ENCODE measurements around the gene PARVB.
"Not testable (repeated sequence)": the region's sequence is repeated elsewhere in the genome, so short reads cannot be mapped to it uniquely, and the experiment has no call there.

PARVB gene

DNA sequence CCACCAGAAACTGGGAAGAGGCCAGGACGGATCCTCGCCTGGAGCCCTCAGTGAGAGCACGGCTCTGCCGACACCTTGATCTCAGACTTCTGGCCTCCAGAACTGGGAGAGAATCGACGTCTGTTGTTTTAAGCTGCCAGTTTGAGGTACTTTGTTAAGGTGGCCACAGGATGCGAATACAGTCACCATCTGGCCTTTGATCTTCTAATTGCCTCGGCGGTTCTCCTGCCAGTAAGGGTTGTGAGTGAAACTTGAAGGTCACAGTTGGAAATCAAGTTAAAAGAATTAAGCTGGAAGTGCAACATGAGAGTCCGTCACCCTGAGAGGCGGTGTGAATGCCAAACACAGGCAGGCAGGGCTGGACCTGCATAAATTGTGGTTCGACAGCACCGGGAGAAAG is 27.9 kb downstream of the PARVB start:
- DNase-seq (ENCODE audit: low read depth in 2 of 2), result no peak

DNA sequence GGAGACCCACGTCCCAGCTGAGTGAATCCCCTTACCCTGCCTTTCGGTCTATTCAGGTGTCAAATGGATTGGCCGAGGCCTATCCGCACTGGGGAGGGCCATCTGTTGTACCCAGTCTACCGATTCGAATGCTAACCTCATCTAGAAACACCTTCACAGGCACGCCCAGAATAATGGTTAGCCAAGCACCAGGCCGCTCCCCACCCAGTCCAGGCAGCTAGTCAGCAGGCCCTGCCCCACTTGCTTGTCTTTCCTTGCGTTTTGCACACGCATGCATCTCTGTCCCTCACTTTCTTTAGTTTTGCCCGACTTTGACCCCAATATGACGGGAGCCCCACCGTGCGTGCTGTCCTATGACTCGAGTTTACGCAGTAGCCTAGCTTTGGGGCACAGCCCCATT is 31.7 kb downstream of the PARVB start:
- DNase-seq (ENCODE audit: low read depth in 2 of 2), result no peak

DNA sequence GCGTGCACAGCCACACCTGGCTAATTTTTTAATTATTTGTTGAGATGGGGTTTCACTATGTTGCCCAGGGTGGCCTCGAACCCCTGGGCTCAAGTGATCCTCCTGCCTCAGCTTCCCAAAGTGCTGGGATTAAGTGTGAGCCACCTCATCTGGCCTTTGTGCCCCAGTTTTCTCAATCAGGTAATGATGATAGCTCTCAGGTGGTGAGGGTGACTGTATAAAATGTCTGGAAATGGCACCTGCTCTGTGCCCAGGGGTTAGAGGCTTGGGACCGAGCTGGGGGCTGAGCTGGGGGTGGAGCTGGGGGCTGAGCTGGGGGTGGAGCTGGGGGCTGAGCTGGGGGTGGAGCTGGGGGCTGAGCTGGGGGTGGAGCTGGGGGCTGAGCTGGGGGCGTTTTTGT is 32.5 kb downstream of the PARVB start:
- not testable (repeated sequence) for DNase-seq (ENCODE audit: low read depth in 2 of 2)

DNA sequence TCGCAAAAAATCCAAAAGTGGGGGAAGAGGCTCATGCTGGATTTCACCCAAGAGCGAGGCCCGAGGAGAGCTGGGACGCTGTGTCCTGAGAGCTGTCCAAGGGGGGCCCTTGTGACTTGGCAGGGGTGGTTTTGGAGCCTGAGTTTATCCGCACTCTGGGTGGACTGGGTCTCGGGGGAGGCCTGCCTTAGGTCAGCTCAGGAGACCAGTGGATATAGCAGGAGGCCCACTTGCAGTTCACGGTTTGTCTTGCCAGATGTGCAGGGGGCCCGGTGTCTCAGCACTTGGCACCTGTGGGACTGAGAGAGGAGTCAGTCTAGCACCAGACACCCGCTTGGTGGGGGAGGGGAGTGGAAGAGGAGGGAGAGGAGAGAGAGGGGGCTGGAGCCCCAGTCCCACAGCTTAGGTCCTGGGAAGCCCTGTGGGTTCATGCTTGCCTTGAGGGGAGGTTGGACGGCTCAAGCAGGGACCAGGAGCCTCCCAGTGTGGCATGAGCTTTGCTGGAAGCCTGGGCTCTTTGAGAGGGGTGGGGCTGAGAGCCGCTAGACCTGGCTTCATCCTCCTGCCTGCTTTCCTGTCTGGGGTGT is 33.4 kb downstream of the PARVB start:
- DNase-seq (ENCODE audit: low read depth in 2 of 2), result no peak

DNA sequence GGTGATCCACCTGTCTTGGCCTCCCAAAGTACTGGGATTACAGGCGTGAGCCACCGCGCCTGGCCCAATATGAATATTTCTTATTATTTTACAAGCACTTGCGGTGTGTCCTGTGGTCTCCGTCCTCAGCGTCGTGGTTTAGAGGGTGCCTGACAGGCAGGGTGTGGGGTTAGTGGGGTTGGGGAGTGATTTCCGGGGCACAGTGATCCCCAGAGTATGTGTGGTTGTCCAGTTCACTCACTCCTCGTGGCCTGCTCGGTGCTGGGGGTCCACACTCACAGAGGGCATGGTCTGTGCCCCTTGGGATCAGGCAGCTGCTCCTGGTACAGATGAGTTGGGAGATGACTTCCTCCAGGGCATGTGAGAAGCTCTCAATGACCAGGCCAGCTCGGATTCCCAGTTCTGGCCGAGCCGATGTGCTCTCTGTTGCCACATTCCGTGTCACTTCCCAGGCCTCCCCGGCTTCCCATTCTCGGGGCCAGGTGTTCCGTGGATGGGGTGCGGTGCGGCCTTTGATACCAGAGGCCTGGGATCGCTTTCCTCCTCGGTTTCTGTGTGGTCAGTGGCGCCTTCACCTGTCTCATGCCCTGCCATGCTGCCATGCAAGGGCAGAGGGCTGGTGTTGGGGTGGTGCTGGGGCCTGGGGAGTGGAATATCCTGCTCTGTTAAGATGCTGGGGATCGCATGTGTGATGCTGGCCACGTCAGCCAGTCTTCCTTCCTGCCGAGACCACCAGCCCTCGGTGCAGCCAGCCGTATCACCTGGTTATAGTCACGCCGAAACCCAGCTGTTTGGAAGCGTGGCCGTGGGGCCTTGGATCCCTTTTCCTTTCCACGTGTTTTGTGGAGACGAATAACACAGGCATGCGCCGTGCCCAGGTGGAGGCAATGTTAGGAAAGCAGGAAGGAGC is 39.6 kb downstream of the PARVB start:
- DNase-seq (ENCODE audit: low read depth in 2 of 2), result no peak

DNA sequence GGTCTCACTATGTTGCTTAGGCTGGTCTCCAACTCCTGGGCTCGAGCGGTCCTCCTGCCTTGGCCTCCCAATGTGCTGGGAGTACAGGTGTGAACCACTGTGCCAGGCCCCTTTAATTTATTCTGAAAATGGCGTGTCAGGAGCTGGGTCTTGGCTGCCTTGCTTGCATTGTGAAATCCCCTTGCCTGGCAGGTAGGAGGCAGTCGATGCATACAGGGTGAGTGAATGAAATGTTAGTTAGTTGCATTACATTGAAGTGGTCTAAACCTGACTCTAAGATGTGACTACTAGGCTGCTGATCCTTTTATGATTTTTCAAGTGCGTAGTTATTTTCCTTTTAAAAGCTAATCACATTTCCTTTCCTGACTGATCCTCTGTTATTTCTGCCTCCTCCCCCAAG is 42.9 kb downstream of the PARVB start:
- DNase-seq (ENCODE audit: low read depth in 2 of 2), result no peak

DNA sequence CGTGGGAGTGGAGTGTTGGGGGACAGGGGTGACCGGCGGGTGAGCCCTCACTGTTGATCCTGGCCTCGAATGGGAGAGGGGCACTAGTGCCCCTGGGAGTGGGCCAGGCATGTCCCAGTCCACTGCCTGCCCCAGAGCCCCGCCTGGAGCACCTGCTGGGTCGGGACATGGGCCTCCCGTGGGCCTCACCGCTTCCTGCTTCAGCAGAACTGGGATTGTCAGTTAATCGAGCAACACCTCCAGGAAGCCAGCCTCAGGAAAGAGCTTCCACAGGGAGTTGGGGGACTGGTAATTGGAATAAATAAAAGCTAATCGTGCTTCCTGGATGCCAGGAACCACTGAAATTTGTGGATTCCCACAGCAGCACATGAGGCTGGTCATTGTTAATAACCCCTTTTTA is 43.8 kb downstream of the PARVB start:
- DNase-seq (ENCODE audit: low read depth in 2 of 2), result no peak

DNA sequence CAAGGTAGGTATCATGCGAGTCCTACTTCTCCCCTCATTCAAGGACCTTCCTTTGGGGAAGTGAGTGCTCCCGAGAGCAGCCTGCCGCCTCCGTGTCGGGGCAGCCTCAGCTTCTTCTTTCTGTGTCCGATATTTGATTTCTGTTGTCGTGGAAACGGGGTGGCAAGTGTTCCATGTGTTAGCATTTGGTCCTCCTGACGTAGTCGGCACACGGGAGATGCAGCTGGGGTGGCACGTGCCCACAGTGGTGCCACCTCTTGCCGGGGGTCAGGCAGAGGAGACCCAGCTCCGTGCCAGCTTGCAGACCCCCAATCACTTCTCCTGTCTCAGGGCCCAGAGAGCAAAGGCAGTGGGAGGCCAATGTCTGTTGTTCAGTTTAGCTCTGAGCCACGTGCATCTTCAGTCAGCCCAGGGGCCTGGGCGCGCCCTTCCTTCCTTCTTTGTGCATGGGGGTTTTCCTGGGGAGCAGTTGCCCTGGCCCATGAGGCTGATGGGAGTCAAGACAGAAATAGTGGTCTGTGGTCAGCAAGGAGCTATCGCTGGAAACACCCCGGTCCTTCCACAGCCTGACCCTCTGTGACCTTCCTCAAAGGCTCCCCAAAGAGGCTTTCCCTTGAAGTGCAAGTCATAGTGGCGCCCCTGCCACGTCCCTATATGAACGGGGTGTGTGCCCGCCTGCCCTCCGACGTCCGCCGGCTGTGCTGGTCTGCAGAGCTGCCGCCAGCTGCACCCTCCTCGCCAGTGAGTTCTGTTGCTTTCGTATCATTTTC is 44.5 kb downstream of the PARVB start:
- DNase-seq (ENCODE audit: low read depth in 2 of 2), result no peak

DNA sequence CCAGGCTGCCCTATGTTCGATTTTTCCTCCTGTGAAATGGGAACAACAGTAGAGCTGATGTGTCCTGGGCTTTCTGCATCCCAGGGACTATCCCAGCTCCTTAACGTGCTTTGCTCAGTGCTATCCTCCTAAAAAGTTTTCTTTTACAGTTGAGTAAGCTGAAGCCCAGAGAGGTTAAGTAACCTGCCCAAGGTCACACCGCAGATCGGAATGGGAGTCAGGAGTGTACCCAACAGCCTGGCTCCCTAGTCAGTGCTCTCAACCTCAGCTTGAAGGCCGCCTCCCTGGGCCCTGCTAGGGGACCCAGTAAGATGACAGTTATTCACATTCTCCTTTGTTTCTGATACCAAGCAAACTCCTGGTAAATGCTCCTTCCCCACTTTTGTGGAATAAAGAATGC is 45.9 kb downstream of the PARVB start:
- no peak for DNase-seq (ENCODE audit: low read depth in 2 of 2)

DNA sequence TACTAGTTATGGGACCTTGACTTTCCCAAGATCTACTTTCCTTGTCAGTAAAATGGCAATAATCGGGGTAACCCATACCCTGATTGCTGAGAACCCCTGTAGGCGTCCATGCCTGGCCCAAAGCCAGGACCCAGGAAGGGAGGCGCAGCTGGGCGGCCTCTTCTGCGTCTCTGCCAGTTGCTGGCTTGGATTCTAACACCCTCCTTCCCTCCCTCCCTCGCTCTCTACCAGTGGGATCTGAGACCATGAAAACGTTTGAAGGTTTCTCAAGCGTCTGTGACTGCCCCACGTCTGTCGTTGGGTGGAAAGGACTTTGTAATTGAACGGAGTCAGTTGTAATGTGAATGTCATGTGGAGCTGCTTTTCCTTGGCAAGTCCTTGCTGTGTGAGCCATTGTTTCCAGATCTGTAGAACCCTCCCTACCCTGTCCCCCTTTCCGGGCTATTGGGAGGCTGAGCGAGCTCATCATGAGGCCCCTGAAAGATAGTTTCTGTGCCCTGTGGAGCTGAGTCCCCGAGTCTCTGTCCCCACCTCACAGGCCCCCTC is 47.8 kb downstream of the PARVB start:
- DNase-seq (ENCODE audit: low read depth in 2 of 2), result no peak

DNA sequence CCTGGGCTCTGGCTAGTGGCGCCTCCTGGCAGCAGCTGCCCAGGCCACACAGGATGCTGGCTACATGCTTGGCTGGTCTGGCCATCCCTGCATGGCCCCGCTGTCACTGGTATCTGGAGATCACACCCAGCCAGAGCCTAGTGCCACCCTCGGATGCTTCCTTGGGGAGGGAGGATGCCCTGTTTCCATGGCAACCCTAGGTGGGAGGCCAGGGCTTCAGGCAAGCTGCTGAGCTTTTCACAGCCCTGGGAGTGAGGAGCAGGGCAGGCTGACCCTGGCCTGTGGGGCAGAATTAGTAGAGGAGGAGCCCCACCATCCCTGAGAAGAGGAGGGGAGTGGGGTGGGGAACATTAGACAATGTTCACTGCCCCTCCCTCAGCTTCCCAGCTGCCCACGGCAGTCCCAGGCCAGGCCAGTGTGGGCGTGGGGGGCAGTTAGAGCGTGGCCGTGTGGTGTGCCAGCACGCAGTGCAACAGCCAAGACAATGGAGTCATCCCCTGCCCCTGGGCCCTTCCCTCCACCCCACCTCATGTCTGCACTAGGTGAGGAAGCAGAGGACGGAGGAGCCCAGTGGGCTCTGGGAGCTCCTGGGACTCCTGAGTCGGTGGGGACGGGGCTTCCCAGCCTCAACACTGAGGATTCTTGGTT is 50.4 kb downstream of the PARVB start:
- no peak for DNase-seq (ENCODE audit: low read depth in 2 of 2)

DNA sequence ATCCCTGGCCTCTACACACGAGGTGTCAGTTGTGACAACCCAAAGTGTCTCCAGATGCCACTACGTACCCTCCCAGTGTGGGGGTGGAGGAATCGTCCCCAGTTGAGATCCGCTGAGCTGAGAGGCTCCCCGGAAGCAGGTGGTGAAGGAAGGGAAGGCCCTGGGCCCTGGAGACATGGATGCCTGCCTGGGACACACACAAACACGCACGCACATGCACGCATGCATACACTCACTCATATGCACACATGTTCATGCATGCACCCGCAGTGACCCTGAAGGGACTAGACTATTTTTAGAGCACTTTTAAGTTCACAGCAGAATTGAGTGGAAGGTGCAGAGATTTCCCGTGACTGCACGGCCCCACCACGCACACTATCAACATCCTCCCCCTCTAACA is 50.9 kb downstream of the PARVB start:
- DNase-seq (ENCODE audit: low read depth in 2 of 2), result no peak

DNA sequence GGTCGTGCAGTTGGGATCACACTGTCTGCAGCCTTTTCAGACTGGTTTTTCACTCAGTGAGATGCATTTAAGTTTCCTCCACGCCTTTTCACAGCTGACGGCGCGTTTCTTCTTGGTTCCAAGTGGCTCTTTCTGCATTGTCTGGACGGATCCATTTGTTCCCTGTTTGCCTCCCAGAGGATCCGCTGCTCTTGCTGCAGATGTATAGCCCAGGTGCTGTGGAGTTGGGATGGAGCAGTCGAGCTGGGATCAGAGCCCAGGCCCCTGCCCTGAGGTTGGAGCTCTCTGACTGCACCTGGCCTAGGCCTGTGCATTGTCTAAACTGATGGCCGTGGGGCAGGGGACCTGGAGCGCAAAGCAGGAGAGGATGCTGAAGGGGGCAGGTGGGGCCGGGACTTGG is 51.6 kb downstream of the PARVB start:
- no peak for DNase-seq (ENCODE audit: low read depth in 2 of 2)

DNA sequence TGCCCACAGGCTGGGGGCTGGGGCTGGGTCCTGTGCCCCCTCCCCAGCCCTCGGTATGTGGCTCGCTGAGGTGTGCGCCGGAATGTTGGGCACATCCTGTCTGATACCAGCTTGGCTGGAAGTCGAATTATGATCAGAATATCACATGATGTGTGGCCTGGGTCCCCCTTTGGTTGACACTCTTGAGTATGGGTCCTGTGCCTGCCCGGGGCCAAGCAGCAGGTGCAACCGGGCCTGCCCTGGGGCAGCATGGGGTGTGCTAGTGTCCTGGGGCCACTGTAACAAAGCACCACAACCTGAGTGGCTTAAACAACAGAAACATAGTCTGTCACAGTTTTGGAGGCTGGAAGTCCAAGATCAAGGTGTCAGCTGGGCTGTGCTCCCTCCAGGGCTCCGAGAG is 52.7 kb downstream of the PARVB start:
- no peak for DNase-seq (ENCODE audit: low read depth in 2 of 2)

DNA sequence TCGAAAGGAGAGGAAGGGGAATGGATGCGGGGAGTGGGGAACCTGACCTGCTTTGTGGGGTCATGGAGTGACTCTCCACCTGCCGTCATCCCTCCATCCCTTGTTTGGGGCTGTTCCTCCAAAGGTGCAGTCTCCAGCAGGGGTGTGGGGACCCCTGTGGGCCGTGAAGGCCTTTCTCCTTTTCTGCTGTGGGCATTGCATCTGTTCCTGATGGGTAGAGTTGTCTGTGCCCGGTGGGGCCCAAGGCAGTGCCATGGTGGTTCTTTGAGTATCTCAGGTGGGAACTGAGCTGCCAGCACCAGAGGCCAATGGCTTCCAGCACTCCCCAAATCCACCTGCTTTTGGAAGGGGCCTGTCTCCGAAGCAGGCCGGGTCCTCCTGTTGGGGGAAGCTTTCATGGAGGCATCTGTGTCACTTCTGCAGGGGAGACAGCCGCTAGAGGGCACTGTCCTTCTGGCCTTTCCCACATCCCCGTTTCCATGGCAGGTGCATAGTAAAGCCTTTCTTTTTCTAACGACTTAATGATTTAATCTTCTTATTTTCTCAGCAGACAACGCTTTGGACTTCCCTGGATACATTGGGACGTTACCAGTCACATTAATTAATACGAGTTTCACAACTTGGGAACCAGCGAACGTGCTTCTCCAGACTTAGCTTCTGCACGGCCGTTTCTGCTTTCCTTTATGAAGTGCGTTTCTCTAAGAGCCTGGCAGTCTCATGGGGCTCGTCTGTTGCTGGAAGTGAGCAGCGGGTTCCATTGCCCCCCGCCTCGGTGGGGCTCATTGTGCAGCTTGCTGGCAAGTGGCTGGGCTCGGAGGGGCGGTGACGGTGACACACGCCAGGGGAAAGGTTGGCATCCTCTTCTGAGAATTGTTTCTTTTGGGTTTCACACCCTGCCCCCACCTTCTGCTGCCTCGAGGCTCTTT is 57.1 kb downstream of the PARVB start:
- DNase-seq (ENCODE audit: low read depth in 2 of 2), result peak; percentile 13 to 30

DNA sequence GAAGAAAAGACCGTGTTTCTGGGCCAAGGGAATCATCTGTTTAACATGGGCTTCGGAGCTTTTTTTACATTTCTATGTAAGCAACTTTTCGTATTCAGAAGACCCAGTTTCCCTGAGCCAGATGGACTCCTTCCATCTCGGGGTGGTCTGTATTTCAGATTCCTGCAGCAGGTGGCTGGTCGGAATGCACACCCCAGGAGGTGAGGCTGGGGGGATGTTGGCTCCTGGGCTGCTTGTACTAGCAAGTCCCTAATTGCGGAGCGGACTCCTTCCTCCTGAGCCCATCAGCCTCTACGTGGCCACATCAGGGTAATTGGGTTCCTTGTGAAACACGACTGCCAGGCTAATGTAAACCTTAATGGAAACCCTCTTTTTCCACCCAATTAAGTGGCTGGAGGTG is 58.7 kb downstream of the PARVB start:
- no peak for DNase-seq (ENCODE audit: low read depth in 2 of 2)

DNA sequence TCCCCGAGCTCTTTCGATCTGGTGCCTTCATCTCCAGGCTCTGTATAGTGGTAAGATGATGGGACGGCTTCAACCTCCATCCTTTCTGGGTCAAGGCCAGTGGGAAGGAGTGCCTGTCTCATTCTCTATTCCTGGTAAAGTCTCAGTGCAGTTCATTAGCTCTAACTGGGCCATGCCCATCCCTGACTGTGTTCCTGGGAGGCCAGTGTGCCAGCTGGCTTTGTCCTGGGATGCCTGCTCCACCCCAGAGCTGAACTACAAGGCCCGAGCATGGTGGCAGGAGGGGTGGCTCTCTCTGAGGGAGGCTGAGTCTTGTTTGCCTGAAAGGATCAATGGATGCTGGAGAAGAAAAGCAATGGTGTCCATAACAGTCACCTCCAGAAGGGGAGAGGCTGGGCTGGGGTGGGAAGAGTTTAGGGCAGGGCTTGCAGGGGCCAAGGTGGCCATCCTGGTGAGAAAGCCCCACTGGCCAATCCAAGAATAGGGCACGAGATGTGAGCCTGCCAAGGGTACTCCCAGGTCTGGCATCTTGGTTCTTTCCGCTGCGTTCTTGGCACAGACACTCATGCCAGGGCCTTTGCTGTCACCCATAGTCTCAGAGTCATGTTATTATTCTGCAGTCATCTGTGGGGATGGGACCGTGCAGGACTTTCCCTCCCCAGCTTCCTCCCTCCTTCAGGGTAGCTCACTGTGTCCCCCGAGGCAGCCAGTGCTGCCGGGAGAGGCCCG is 60.1 kb downstream of the PARVB start:
- no peak for DNase-seq (ENCODE audit: low read depth in 2 of 2)

DNA sequence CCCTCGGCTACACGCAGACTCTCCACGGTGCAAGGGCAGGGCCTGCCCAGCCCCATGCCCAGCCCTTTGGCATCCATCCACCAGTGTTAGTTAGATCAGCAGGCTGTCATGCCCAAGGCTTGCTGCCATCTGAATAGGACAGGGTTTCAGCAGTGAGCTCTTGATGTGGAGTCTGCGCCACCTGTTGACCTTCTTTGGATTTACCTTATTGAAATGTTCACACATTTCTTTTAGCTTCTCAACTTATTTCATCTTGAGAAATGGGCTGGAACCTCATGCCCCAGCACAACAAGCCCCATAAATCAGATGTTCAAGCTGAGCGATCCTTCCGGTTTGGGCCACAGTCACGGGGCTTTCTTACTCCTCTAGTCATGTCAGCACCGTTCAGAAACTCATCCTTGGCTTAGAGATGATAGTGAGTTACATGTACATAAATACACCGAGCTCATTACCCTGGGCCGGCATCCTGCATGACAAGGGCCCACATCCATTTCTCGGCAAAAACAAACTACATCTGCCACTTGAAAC is 61.7 kb downstream of the PARVB start:
- DNase-seq (ENCODE audit: low read depth in 2 of 2), result no peak

DNA sequence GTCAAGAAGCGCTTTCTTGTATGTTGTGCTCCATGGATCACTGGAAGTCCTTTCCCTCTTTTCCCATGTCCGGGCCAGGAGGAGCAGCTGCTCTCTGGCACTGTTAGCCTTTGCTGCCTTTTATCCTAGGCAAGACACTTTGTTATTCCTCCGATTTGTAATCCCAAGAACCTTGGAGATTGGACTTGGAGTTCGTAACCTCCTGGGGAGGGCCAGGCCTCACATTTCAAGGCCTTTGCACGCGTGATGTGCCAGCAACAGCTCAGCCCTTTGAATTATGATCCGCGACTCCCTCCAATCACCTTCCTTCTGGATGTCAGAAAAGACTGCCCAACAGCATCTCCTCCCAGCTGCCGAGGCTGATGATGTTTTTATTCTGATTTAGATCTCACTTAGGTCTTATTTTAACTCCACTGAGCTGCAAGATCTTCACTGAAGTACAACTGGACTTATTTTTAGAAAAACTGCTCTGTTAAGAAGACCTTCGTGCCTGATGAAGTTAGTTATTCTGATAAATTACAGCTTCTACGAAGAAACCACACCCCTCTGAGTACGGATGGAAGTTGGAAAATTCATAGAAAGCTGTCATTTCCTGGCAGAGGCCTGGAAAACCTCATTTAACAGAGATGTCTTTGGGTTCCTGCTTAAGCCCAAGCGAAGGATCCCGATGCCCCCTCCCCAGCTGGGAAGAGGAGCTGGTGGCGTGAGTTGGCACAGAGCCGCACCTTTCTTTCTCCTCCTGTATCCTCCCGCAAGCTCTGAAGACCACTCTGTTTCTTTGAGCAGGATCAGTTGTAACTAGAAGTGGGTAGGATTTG is 62.4 kb downstream of the PARVB start:
- DNase-seq (ENCODE audit: low read depth in 2 of 2), result no peak
